Stromal cell of bone marrow (primary cell): ENCODE data around the gene CHORDC1.
A peak's percentile ranks its signal among the peaks of the same experiment; 100 is the strongest.
"Not testable (repeated sequence)": the region's sequence is repeated elsewhere in the genome, so short reads cannot be mapped to it uniquely, and the experiment has no call there.

Source experiments
- DNase-seq: peaks from one replicate; pipeline ENCODE4 v3.0.0-alpha.2; 2012; ENCODE audit warnings: low read depth

CHORDC1 gene

GRCh38 chr11:90222459-90223247 lies at the start of gene CHORDC1:
Gene CHORDC1 (minus strand): TSS chr11:90223049. CDS start chr11:90222954, 95 bp downstream.
- DNase-seq = peak; percentile 75

GRCh38 chr11:90257158-90257525 lies 34.3 kb upstream of the CHORDC1 start:
- DNase-seq = no peak

- no peak for DNase-seq
Measured at GRCh38 chr11:90256404-90257157, 33.7 kb upstream of the CHORDC1 start.

- DNase-seq = no peak
Measured at GRCh38 chr11:90254065-90254464, 31.2 kb upstream of the CHORDC1 start.

GRCh38 chr11:90252053-90252452 lies 29.2 kb upstream of the CHORDC1 start:
- no peak for DNase-seq

GRCh38 chr11:90251599-90251998 lies 28.8 kb upstream of the CHORDC1 start:
- DNase-seq = no peak

- no peak for DNase-seq
Measured at GRCh38 chr11:90250970-90251369, 28.1 kb upstream of the CHORDC1 start.

GRCh38 chr11:90246468-90246867 lies 23.6 kb upstream of the CHORDC1 start:
- DNase-seq = no peak

- DNase-seq = no peak
Measured at GRCh38 chr11:90243534-90243933, 20.7 kb upstream of the CHORDC1 start.

GRCh38 chr11:90242894-90243416 lies 20.1 kb upstream of the CHORDC1 start:
- DNase-seq = no peak

GRCh38 chr11:90241414-90241813 lies 18.6 kb upstream of the CHORDC1 start:
- no peak for DNase-seq

- not testable (repeated sequence) for DNase-seq
Measured at GRCh38 chr11:90239967-90240636, 17.3 kb upstream of the CHORDC1 start.

GRCh38 chr11:90237004-90237403 lies 14.2 kb upstream of the CHORDC1 start:
- no peak for DNase-seq

GRCh38 chr11:90235526-90235925 lies 12.7 kb upstream of the CHORDC1 start:
- no peak for DNase-seq

- no peak for DNase-seq
Measured at GRCh38 chr11:90234977-90235376, 12.1 kb upstream of the CHORDC1 start.

GRCh38 chr11:90229791-90230190 lies 6.9 kb upstream of the CHORDC1 start:
- DNase-seq = no peak

GRCh38 chr11:90228056-90228455 lies 5.2 kb upstream of the CHORDC1 start:
- DNase-seq = no peak

- DNase-seq = no peak
Measured at GRCh38 chr11:90223248-90223585, 368 bp upstream of the CHORDC1 start.

GRCh38 chr11:90221803-90222458 lies 918 bp downstream of the CHORDC1 start:
- no peak for DNase-seq

GRCh38 chr11:90220391-90220790 lies 2.5 kb downstream of the CHORDC1 start:
- peak; percentile 49 for DNase-seq

- DNase-seq = no peak
Measured at GRCh38 chr11:90219438-90219837, 3.4 kb downstream of the CHORDC1 start.

- DNase-seq = no peak
Measured at GRCh38 chr11:90218606-90219005, 4.2 kb downstream of the CHORDC1 start.
